Stimulated activated naive CD8-positive, alpha-beta T cell treated with anti-CD3 and anti-CD28 coated beads, Interleukin-15, Interleukin-2, amounts not matched to agents 100 ng/mL and 50 ng/mL, for 24 hours (primary cell): ENCODE data around the gene RBP2.

Experiments
- H3K27ac Mint-ChIP-seq: one replicate; pipeline ENCODE4 v1.8.0; 2021; ENCODE audit warnings: mild to moderate bottlenecking, mixed read lengths
- H3K27me3 Mint-ChIP-seq: one replicate; pipeline ENCODE4 v1.8.0; 2021; ENCODE audit warnings: mixed read lengths
- H3K36me3 Mint-ChIP-seq: one replicate; pipeline ENCODE4 v1.8.0; 2021; ENCODE audit warnings: low read depth, mixed read lengths
- H3K4me1 Mint-ChIP-seq: one replicate; pipeline ENCODE4 v1.8.0; 2021; ENCODE audit warnings: low read depth, mixed read lengths
- H3K4me3 Mint-ChIP-seq: one replicate; pipeline ENCODE4 v1.8.0; 2021; ENCODE audit warnings: mild to moderate bottlenecking, mixed read lengths
- H3K9me3 Mint-ChIP-seq: one replicate; pipeline ENCODE4 v1.8.0; 2021; ENCODE audit warnings: mixed read lengths

Gene RBP2

GRCh38 chr3:139476348-139476747, at the start of gene RBP2:
Gene RBP2, minus strand, starts transcription at chr3:139476516. Its CDS starts 57 bp downstream, at chr3:139476459.
- H3K36me3 Mint-ChIP-seq, result no peaks in the 10 kb centered on the region
- H3K27me3 Mint-ChIP-seq, result no peaks in the 10 kb centered on the region
- no peaks in the 10 kb centered on the region for H3K4me1 Mint-ChIP-seq
- no peak within 1 kb of the TSS for H3K4me3 Mint-ChIP-seq
- no peak within 1 kb of the TSS for H3K27ac Mint-ChIP-seq
- H3K9me3 Mint-ChIP-seq, result no peaks in the 10 kb centered on the region

- Mint-ChIP-seq H3K9me3 (no peaks in the 10 kb centered on the region), H3K27ac (no peak overlapping the region), H3K36me3 (no peaks in the 10 kb centered on the region), H3K27me3 (no peaks in the 10 kb centered on the region), H3K4me3 (no peak overlapping the region), H3K4me1 (no peaks in the 10 kb centered on the region)
These were observed 48.7 kb upstream of the RBP2 start for GRCh38 chr3:139524841-139525636.

GRCh38 chr3:139523718-139524117, 47.4 kb upstream of the RBP2 start:
- no peak overlapping the region for H3K27ac Mint-ChIP-seq
- H3K4me1 Mint-ChIP-seq, result no peaks in the 10 kb centered on the region
- H3K27me3 Mint-ChIP-seq, result no peaks in the 10 kb centered on the region
- no peaks in the 10 kb centered on the region for H3K9me3 Mint-ChIP-seq
- no peak overlapping the region for H3K4me3 Mint-ChIP-seq
- H3K36me3 Mint-ChIP-seq, result no peaks in the 10 kb centered on the region

GRCh38 chr3:139523166-139523565, 46.9 kb upstream of the RBP2 start:
- Mint-ChIP-seq H3K27me3 (no peaks in the 10 kb centered on the region), H3K4me1 (no peaks in the 10 kb centered on the region), H3K27ac (no peak overlapping the region), H3K9me3 (no peaks in the 10 kb centered on the region), H3K4me3 (no peak overlapping the region), H3K36me3 (no peaks in the 10 kb centered on the region)

GRCh38 chr3:139522421-139522820, 46.1 kb upstream of the RBP2 start:
- H3K9me3 Mint-ChIP-seq, result no peaks in the 10 kb centered on the region
- H3K27ac Mint-ChIP-seq, result no peak overlapping the region
- no peaks in the 10 kb centered on the region for H3K4me1 Mint-ChIP-seq
- H3K4me3 Mint-ChIP-seq, result no peak overlapping the region
- H3K27me3 Mint-ChIP-seq, result no peaks in the 10 kb centered on the region
- no peaks in the 10 kb centered on the region for H3K36me3 Mint-ChIP-seq

- H3K27ac Mint-ChIP-seq, result no peak overlapping the region
- no peak overlapping the region for H3K4me3 Mint-ChIP-seq
- H3K9me3 Mint-ChIP-seq, result no peaks in the 10 kb centered on the region
- no peaks in the 10 kb centered on the region for H3K36me3 Mint-ChIP-seq
- no peaks in the 10 kb centered on the region for H3K27me3 Mint-ChIP-seq
- H3K4me1 Mint-ChIP-seq, result no peaks in the 10 kb centered on the region
These were observed 45.5 kb upstream of the RBP2 start for GRCh38 chr3:139521816-139522215.

- Mint-ChIP-seq H3K9me3 (no peaks in the 10 kb centered on the region), H3K36me3 (no peaks in the 10 kb centered on the region), H3K27ac (no peak overlapping the region), H3K4me1 (no peaks in the 10 kb centered on the region), H3K27me3 (no peaks in the 10 kb centered on the region), H3K4me3 (no peak overlapping the region)
These were observed 44.8 kb upstream of the RBP2 start for GRCh38 chr3:139521144-139521543.

GRCh38 chr3:139519998-139520737, 43.9 kb upstream of the RBP2 start:
- no peak overlapping the region for H3K4me3 Mint-ChIP-seq
- no peaks in the 10 kb centered on the region for H3K27me3 Mint-ChIP-seq
- no peaks in the 10 kb centered on the region for H3K36me3 Mint-ChIP-seq
- no peaks in the 10 kb centered on the region for H3K4me1 Mint-ChIP-seq
- H3K9me3 Mint-ChIP-seq, result no peaks in the 10 kb centered on the region
- H3K27ac Mint-ChIP-seq, result no peak overlapping the region

- no peaks in the 10 kb centered on the region for H3K9me3 Mint-ChIP-seq
- no peak overlapping the region for H3K27ac Mint-ChIP-seq
- H3K4me1 Mint-ChIP-seq, result no peaks in the 10 kb centered on the region
- H3K36me3 Mint-ChIP-seq, result no peaks in the 10 kb centered on the region
- H3K4me3 Mint-ChIP-seq, result no peak overlapping the region
- H3K27me3 Mint-ChIP-seq, result no peaks in the 10 kb centered on the region
These were observed 42.9 kb upstream of the RBP2 start for GRCh38 chr3:139518926-139519842.

GRCh38 chr3:139518306-139518705, 42.0 kb upstream of the RBP2 start:
- H3K36me3 Mint-ChIP-seq, result no peaks in the 10 kb centered on the region
- H3K27me3 Mint-ChIP-seq, result no peaks in the 10 kb centered on the region
- no peak overlapping the region for H3K27ac Mint-ChIP-seq
- no peaks in the 10 kb centered on the region for H3K9me3 Mint-ChIP-seq
- H3K4me3 Mint-ChIP-seq, result no peak overlapping the region
- no peaks in the 10 kb centered on the region for H3K4me1 Mint-ChIP-seq

GRCh38 chr3:139517321-139518065, 41.2 kb upstream of the RBP2 start:
- Mint-ChIP-seq H3K36me3 (no peaks in the 10 kb centered on the region), H3K9me3 (no peaks in the 10 kb centered on the region), H3K27me3 (no peaks in the 10 kb centered on the region), H3K4me3 (no peak overlapping the region), H3K27ac (no peak overlapping the region), H3K4me1 (no peaks in the 10 kb centered on the region)

GRCh38 chr3:139514741-139515140, 38.4 kb upstream of the RBP2 start:
- H3K4me1 Mint-ChIP-seq, result no peaks in the 10 kb centered on the region
- no peaks in the 10 kb centered on the region for H3K27me3 Mint-ChIP-seq
- H3K27ac Mint-ChIP-seq, result no peak overlapping the region
- no peaks in the 10 kb centered on the region for H3K36me3 Mint-ChIP-seq
- H3K9me3 Mint-ChIP-seq, result no peaks in the 10 kb centered on the region
- H3K4me3 Mint-ChIP-seq, result no peak overlapping the region

GRCh38 chr3:139509631-139510030, 33.3 kb upstream of the RBP2 start:
- Mint-ChIP-seq H3K4me1 (no peaks in the 10 kb centered on the region), H3K27me3 (peaks cover 4% of the 10 kb centered on the region), H3K27ac (no peak overlapping the region), H3K36me3 (no peaks in the 10 kb centered on the region), H3K4me3 (no peak overlapping the region), H3K9me3 (no peaks in the 10 kb centered on the region)

- H3K4me1 Mint-ChIP-seq, result no peaks in the 10 kb centered on the region
- H3K9me3 Mint-ChIP-seq, result no peaks in the 10 kb centered on the region
- no peaks in the 10 kb centered on the region for H3K36me3 Mint-ChIP-seq
- H3K27ac Mint-ChIP-seq, result no peak overlapping the region
- peaks cover 4% of the 10 kb centered on the region for H3K27me3 Mint-ChIP-seq
- no peak overlapping the region for H3K4me3 Mint-ChIP-seq
These were observed 30.4 kb upstream of the RBP2 start for GRCh38 chr3:139506766-139507165.
